Smooth muscle cell (in vitro differentiated cells): ENCODE measurements around the gene PCNX1. TPM values are rescaled to one million over a fixed set of nuclear protein-coding genes. Genes with fewer than 3 reads are reported as not detected.

Experiments used
- DNase-seq: peaks from one replicate; lab custom pipeline; 2025; ENCODE audit not compliant: unreplicated experiment; lab: John Stamatoyannopoulos, UW
- H2AFZ ChIP-seq: fragments of 200-600 bp; sonication (generic); 2 replicates; pipeline ENCODE4 v1.6.0; 2016; ENCODE audit warnings: antibody characterized with exemption, low read depth, mild to moderate bottlenecking
- H3F3A ChIP-seq: fragments of 200-600 bp; sonication (generic); 2 replicates; pipeline ENCODE4 v1.6.0; 2017; ENCODE audit warnings: antibody characterized with exemption, low read depth
- H3K27ac ChIP-seq: fragments of 200-600 bp; sonication (generic); 2 replicates; pipeline ENCODE4 v1.5.1; 2016; ENCODE audit warnings: low read depth, mild to moderate bottlenecking
- H3K27me3 ChIP-seq: fragments of 200-600 bp; sonication (generic); 2 replicates; pipeline ENCODE4 v1.6.1; 2016; ENCODE audit warnings: low read depth, mild to moderate bottlenecking
- H3K36me3 ChIP-seq: fragments of 200-600 bp; sonication (generic); 2 replicates; pipeline ENCODE4 v1.5.1; 2016; ENCODE audit warnings: low read depth
- H3K4me1 ChIP-seq: fragments of 200-600 bp; sonication (generic); 2 replicates; pipeline ENCODE4 v1.5.1; 2016; ENCODE audit warnings: low read depth
- H3K4me2 ChIP-seq: fragments of 200-600 bp; sonication (generic); 2 replicates; pipeline ENCODE4 v1.6.0; 2016; ENCODE audit warnings: mild to moderate bottlenecking
- H3K4me3 ChIP-seq: fragments of 200-600 bp; sonication (generic); 2 replicates; pipeline ENCODE4 v1.5.1; 2016; ENCODE audit warnings: mild to moderate bottlenecking
- H3K79me2 ChIP-seq: fragments of 200-600 bp; sonication (generic); 2 replicates; pipeline ENCODE4 v1.6.0; 2016; ENCODE audit warnings: low read depth, mild to moderate bottlenecking
- H3K9ac ChIP-seq: fragments of 200-600 bp; sonication (generic); 2 replicates; pipeline ENCODE4 v1.6.0; 2016; ENCODE audit warnings: low read depth
- H3K9me3 ChIP-seq: fragments of 200-600 bp; sonication (generic); replicated peaks from 2 replicates; pipeline ENCODE4 v1.5.1; 2016; ENCODE audit warnings: low read depth
- H4K20me1 ChIP-seq: fragments of 200-600 bp; sonication (generic); 2 replicates; pipeline ENCODE4 v1.6.0; 2016; ENCODE audit warnings: low read depth
- CTCF ChIP-seq: fragments of 200-600 bp; sonication (generic); IDR thresholded peaks from 2 replicates; pipeline ENCODE4 v1.5.1; 2017; ENCODE audit warnings: borderline replicate concordance, mild to moderate bottlenecking, antibody characterized with exemption; ENCODE audit not compliant: insufficient read depth, poor library complexity, severe bottlenecking
- whole genome bisulfite sequencing: methylation state at CpG from one replicate; pipeline ENCODE4 v1.1.7; 2016; ENCODE audit warnings: low lambda C conversion rate; 5-methylcytosine and 5-hydroxymethylcytosine counted together
- polyA plus RNA-seq: library from polyadenylated mRNA; unstranded; fragments of >200 nt; fragmentation: Nextera tagmentation; extraction: Ambion mirVana; gene quantifications from 2 replicates; pipeline ENCODE4 v1.2.1, GENCODE V29; 2016
- small RNA-seq: library from RNA; depleted of rRNA; stranded (forward); fragments of <200 nt; gene quantifications from one replicate; pipeline ENCODE3, GENCODE V24; 2014
- total RNA-seq: library from RNA; depleted of rRNA; stranded (reverse); fragments of >200 nt; gene quantifications from 2 replicates; pipeline ENCODE4 v1.2.3, GENCODE V29; 2014

PCNX1 gene
- total and polyA plus RNA-seq, 2 experiments from 2014 or later = 12.2 to 68.2 TPM

- no peaks in the 10 kb centered on the region for H3K4me1 ChIP-seq
- no peaks in the 10 kb centered on the region for H3K36me3 ChIP-seq
- no peaks in the 10 kb centered on the region for H3F3A ChIP-seq
- DNase-seq = no peak
- H3K9ac ChIP-seq = no peak overlapping the region
- no peaks in the 10 kb centered on the region for H3K9me3 ChIP-seq
- no peak overlapping the region for H3K4me2 ChIP-seq
- no peak for TF ChIP-seq CTCF
- no peak overlapping the region for H3K4me3 ChIP-seq
- H3K79me2 ChIP-seq = no peaks in the 10 kb centered on the region
- no peaks in the 10 kb centered on the region for H3K27me3 ChIP-seq
- H2AFZ ChIP-seq = no peak overlapping the region
- 90% methylated on average over 5 of the region's 5 CpGs for WGBS
- no peak overlapping the region for H3K27ac ChIP-seq
- H4K20me1 ChIP-seq = no peaks in the 10 kb centered on the region
Measured at GRCh38 chr14:71155743-71156142, 248.5 kb downstream of the PCNX1 start.

GRCh38 chr14:71163050-71163841 is 256.0 kb downstream of the PCNX1 start:
- TF ChIP-seq CTCF = no peak
- H3K9ac ChIP-seq = no peak overlapping the region
- no peak overlapping the region for H2AFZ ChIP-seq

DNA sequence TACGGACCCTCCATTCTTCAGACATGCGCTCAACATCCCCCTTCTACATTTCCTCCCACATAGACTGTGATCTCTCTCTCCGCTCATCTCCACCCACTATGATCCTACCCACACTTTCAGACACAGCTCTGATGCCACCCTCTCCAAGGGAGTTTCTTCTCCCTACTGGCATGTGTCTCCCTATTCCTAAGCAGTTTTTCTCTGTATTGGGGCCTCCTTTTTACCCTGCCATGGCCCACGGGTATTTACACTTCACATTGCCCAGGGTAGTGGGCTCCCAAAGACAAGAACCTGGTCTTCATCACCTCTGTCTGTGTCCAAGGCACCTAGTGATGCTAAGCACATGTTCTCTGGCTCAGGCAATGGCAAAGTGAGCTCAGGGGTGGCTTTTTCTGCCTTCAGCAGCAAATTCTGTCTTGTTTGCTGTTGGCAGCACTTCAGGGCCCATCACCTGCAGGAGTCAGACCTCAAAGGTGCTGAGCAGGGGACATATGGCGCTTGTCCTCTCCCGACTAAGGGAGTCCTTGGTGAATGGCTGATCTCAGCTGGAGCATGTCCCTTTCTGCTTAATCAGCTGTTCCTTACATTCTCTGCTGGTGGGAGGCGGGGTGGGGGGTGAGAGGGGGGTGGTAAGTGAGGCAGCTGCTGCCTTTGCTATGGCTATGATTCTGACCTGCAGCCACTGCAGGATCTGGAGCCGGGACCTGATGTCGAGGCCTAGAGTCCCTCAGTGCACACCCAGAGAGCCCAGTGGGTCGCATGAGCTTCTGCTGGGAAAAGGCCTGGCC is 256.8 kb downstream of the PCNX1 start:
- Histone ChIP-seq H3K27ac (no peak overlapping the region), H3K27me3 (no peaks in the 10 kb centered on the region), H3K36me3 (no peaks in the 10 kb centered on the region), H3K4me2 (no peak overlapping the region), H3K9me3 (no peaks in the 10 kb centered on the region), H3K9ac (no peak overlapping the region), H3K4me1 (no peaks in the 10 kb centered on the region), H3F3A (peaks cover 8% of the 10 kb centered on the region), H2AFZ (no peak overlapping the region), H3K4me3 (no peak overlapping the region), H4K20me1 (no peaks in the 10 kb centered on the region), H3K79me2 (no peaks in the 10 kb centered on the region)
- no peak for DNase-seq
- WGBS = 65% methylated on average over 10 of the region's 10 CpGs
- TF ChIP-seq CTCF = no peak

More at GRCh38 chr14:71163050-71163841, 256.0 kb downstream of the PCNX1 start:
- no peak for DNase-seq
- no peak overlapping the region for H3K27ac ChIP-seq
- no peaks in the 10 kb centered on the region for H3K27me3 ChIP-seq
- peaks cover 8% of the 10 kb centered on the region for H3F3A ChIP-seq
- H3K9me3 ChIP-seq = no peaks in the 10 kb centered on the region
- no peaks in the 10 kb centered on the region for H4K20me1 ChIP-seq
- no peak overlapping the region for H3K4me2 ChIP-seq
- H3K4me3 ChIP-seq = no peak overlapping the region
- WGBS = 73% methylated on average over 6 of the region's 6 CpGs
- no peaks in the 10 kb centered on the region for H3K79me2 ChIP-seq
- no peaks in the 10 kb centered on the region for H3K4me1 ChIP-seq
- H3K36me3 ChIP-seq = no peaks in the 10 kb centered on the region

Small RNAs within 50 kb of the gene (small RNA-seq; reads per million reads assigned to genes)
- 0.08 reads per million for gene AC005230.1
- gene GTF3AP2 = not detected

Other genes starting within 250 kb of the PCNX1 start
- gene MAP3K9, start 97.9 kb upstream of the PCNX1 start, total RNA-seq = 2.0 and 2.4 TPM in 2 replicates
- gene MAP3K9, start 97.9 kb upstream of the PCNX1 start, polyA plus RNA-seq = 0.22 and 1.8 TPM in 2 replicates